Right lobe of liver (tissue), 4 donors: Measurements from ENCODE around the gene BICDL1.

Experiments used
- POLR2A ChIP-seq: fragments of 450-650 bp; IDR thresholded peaks from one replicate; pipeline ENCODE4 v1.6.1; 2017; ENCODE audit warnings: antibody characterized with exemption, mild to moderate bottlenecking
- TF ChIP-seq, protein P1 (sequence below), 4 donors: fragments of 200-600 bp in 3 of 4; fragments of 450-650 bp in 1 of 4; IDR thresholded peaks; one replicate each; pipeline versions ENCODE4 v1.5.1 to v1.8.0; 2016 to 2022; ENCODE audit warnings: antibody characterized with exemption in 4 of 4, mild to moderate bottlenecking in 2 of 4
- donor health status: DM: no; HTN: no; CAD: no.
- donor health status: DM: no; HTN: no; CAD: no.
- donor health status: DM: no; HTN: yes; CAD: no.

DNA sequence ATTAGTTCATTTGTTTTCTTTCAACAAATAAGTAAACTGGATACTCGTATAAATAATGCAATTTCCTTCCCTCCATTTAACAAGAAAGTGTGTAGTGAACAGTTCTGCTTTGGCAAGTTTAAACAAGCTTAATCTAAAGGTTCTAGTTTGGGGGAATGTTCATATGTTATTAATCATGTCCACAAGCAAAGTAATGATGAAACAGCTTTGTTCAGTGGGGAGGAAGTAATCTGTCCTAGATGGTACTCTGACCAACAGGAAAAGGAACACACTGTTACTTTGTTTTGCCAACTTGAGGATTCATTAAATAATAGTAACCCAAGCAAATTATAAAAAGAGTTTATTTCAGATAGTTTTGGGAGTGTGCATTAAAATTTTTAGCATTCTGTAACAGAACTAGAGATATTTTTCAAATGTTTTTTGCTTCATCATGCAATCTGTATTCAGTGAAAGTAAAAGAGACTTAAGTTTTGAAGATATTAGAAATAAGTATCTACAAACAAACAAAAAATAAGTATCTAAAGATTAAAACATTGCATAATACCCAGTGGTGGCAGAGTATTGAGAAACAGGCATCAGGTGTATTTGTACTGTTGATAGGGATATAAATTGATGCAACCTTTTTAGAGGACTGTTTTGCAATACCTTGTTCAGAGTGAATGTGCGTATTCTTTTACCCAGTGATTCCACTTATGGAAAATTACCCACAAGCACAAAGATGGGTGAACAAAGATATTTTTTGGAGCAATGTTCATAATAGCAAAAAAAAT lies 66.4 kb downstream of the BICDL1 start:
- TF ChIP-seq, protein P1, sequence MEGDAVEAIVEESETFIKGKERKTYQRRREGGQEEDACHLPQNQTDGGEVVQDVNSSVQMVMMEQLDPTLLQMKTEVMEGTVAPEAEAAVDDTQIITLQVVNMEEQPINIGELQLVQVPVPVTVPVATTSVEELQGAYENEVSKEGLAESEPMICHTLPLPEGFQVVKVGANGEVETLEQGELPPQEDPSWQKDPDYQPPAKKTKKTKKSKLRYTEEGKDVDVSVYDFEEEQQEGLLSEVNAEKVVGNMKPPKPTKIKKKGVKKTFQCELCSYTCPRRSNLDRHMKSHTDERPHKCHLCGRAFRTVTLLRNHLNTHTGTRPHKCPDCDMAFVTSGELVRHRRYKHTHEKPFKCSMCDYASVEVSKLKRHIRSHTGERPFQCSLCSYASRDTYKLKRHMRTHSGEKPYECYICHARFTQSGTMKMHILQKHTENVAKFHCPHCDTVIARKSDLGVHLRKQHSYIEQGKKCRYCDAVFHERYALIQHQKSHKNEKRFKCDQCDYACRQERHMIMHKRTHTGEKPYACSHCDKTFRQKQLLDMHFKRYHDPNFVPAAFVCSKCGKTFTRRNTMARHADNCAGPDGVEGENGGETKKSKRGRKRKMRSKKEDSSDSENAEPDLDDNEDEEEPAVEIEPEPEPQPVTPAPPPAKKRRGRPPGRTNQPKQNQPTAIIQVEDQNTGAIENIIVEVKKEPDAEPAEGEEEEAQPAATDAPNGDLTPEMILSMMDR (IDR thresholded peaks at IDR 0.05) = no peak
- no peak for TF ChIP-seq POLR2A
